GM12878 (cell line): ENCODE measurements around the gene PSTPIP2. TPM values are rescaled to one million over a fixed set of nuclear protein-coding genes. Genes with fewer than 3 reads are reported as not detected.

Source experiments
- polyA plus RNA-seq, 11 experiments: library from polyadenylated mRNA; depleted of rRNA in 4 of 11; unstranded in 6 of 11; stranded (reverse) in 5 of 11; fragments of >200 nt; fragmentation: Nextera tagmentation in 4 of 11; fragmentation: Illumina TruSeq in 1 of 11; extraction: Ambion mirVana in 4 of 11; extraction: Trizol in 1 of 11; gene quantifications; 1 replicate in 1 of 11; 2 replicates in 10 of 11; pipeline versions ENCODE4 v1.2.1 to v1.2.3, GENCODE V29; 2011 to 2016; ENCODE audit warnings: inconsistent platforms in 2 of 11, missing spikeins in 2 of 11, low read depth in 1 of 11
- small RNA-seq: library from RNA; depleted of rRNA; stranded (forward); fragments of <200 nt; gene quantifications from one replicate; pipeline ENCODE3, GENCODE V24; 2014
- total RNA-seq, 4 experiments: library from RNA; depleted of rRNA in 3 of 4; stranded (reverse); fragments of >200 nt in 3 of 4; fragmentation: Illumina TruSeq in 1 of 4; extraction: Trizol in 1 of 4; gene quantifications; 2 replicates each; pipeline versions ENCODE4 v1.2.1 to v1.2.3, GENCODE V29; 2013 to 2021

The PSTPIP2 gene
- total and polyA plus RNA-seq, 10 of the 15 experiments (the other 5 are each of a cell fraction or from before 2014, with no cell fraction given), result 0.69 to 38.4 (median 24.7) TPM

Small RNA genes within 50 kb of the gene (small RNA-seq; reads per million reads assigned to genes)
- gene RN7SKP26 (not detected), gene RNU6-1278P (not detected), gene RNY4P37 (not detected)

Other genes with a start within 250 kb of the PSTPIP2 start
- gene SIGLEC15, start 246.6 kb downstream of the PSTPIP2 start, total RNA-seq (2014; rRNA removed), result 0.45 TPM in 1 of 2 replicates, not detected in the other
- not detected in 2 replicates for gene SIGLEC15, start 246.6 kb downstream of the PSTPIP2 start, total RNA-seq (2014; rRNA removed; fragmentation: Illumina TruSeq; extraction: Trizol)
- 0.21 TPM in 1 of 2 replicates, not detected in the other for gene SIGLEC15, start 246.6 kb downstream of the PSTPIP2 start, total RNA-seq (2021)
- gene SIGLEC15, start 246.6 kb downstream of the PSTPIP2 start, polyA plus RNA-seq (2011; rRNA removed), result not detected in 2 replicates
- not detected in 2 replicates for gene SIGLEC15, start 246.6 kb downstream of the PSTPIP2 start, polyA plus RNA-seq (2014; fragmentation: Illumina TruSeq; extraction: Trizol)
- gene SIGLEC15, start 246.6 kb downstream of the PSTPIP2 start, polyA plus RNA-seq (2014; fragmentation: Nextera tagmentation; extraction: Ambion mirVana), result not detected
- gene SIGLEC15, start 246.6 kb downstream of the PSTPIP2 start, polyA plus RNA-seq (2014; rRNA removed), result 0.03 TPM in 1 of 2 replicates, not detected in the other
- under 1 TPM in 1 of 2 experiments, not detected in 1; 0.09 TPM for gene SIGLEC15, start 246.6 kb downstream of the PSTPIP2 start, polyA plus RNA-seq (2016; fragmentation: Nextera tagmentation; extraction: Ambion mirVana)
- gene EPG5, start 104.9 kb downstream of the PSTPIP2 start, total RNA-seq (2014; rRNA removed), result 9.1 and 9.7 TPM in 2 replicates
- gene EPG5, start 104.9 kb downstream of the PSTPIP2 start, total RNA-seq (2014; rRNA removed; fragmentation: Illumina TruSeq; extraction: Trizol), result 8.8 and 8.9 TPM in 2 replicates
- 9.9 and 12.5 TPM in 2 replicates for gene EPG5, start 104.9 kb downstream of the PSTPIP2 start, total RNA-seq (2021)
- gene EPG5, start 104.9 kb downstream of the PSTPIP2 start, polyA plus RNA-seq (2011; rRNA removed), result 23.3 and 27.7 TPM in 2 replicates
- 11.1 and 11.4 TPM in 2 replicates for gene EPG5, start 104.9 kb downstream of the PSTPIP2 start, polyA plus RNA-seq (2014; fragmentation: Illumina TruSeq; extraction: Trizol)
- gene EPG5, start 104.9 kb downstream of the PSTPIP2 start, polyA plus RNA-seq (2014; fragmentation: Nextera tagmentation; extraction: Ambion mirVana), result 1 to 10 TPM; 1.9 to 2.3 TPM
- 8.2 and 11.3 TPM in 2 replicates for gene EPG5, start 104.9 kb downstream of the PSTPIP2 start, polyA plus RNA-seq (2014; rRNA removed)
- gene EPG5, start 104.9 kb downstream of the PSTPIP2 start, polyA plus RNA-seq (2016; fragmentation: Nextera tagmentation; extraction: Ambion mirVana), result 1 to 10 TPM; 4.0 to 5.1 TPM
- 628 and 706 TPM in 2 replicates for gene ATP5F1A, start 26.0 kb upstream of the PSTPIP2 start, total RNA-seq (2014; rRNA removed)
- gene ATP5F1A, start 26.0 kb upstream of the PSTPIP2 start, total RNA-seq (2014; rRNA removed; fragmentation: Illumina TruSeq; extraction: Trizol), result 638 and 668 TPM in 2 replicates
- 584 and 592 TPM in 2 replicates for gene ATP5F1A, start 26.0 kb upstream of the PSTPIP2 start, total RNA-seq (2021)
- gene ATP5F1A, start 26.0 kb upstream of the PSTPIP2 start, polyA plus RNA-seq (2011; rRNA removed), result 779 and 780 TPM in 2 replicates
- 631 and 687 TPM in 2 replicates for gene ATP5F1A, start 26.0 kb upstream of the PSTPIP2 start, polyA plus RNA-seq (2014; fragmentation: Illumina TruSeq; extraction: Trizol)
- gene ATP5F1A, start 26.0 kb upstream of the PSTPIP2 start, polyA plus RNA-seq (2014; fragmentation: Nextera tagmentation; extraction: Ambion mirVana), result 1,000 to 10,000 TPM in 1 of 2 experiments, 100 to 1,000 TPM in 1; 863 to 1,161 TPM
- 483 and 626 TPM in 2 replicates for gene ATP5F1A, start 26.0 kb upstream of the PSTPIP2 start, polyA plus RNA-seq (2014; rRNA removed)
- 100 to 1,000 TPM; 815 to 828 TPM for gene ATP5F1A, start 26.0 kb upstream of the PSTPIP2 start, polyA plus RNA-seq (2016; fragmentation: Nextera tagmentation; extraction: Ambion mirVana)
- gene HAUS1, start 32.1 kb upstream of the PSTPIP2 start, total RNA-seq (2014; rRNA removed), result 41.2 and 56.0 TPM in 2 replicates
- gene HAUS1, start 32.1 kb upstream of the PSTPIP2 start, total RNA-seq (2014; rRNA removed; fragmentation: Illumina TruSeq; extraction: Trizol), result 75.1 and 79.6 TPM in 2 replicates
- gene HAUS1, start 32.1 kb upstream of the PSTPIP2 start, total RNA-seq (2021), result 52.4 and 58.7 TPM in 2 replicates
- 85.5 and 142 TPM in 2 replicates for gene HAUS1, start 32.1 kb upstream of the PSTPIP2 start, polyA plus RNA-seq (2011; rRNA removed)
- 98.3 and 102 TPM in 2 replicates for gene HAUS1, start 32.1 kb upstream of the PSTPIP2 start, polyA plus RNA-seq (2014; fragmentation: Illumina TruSeq; extraction: Trizol)
- 100 to 1,000 TPM; 173 to 182 TPM for gene HAUS1, start 32.1 kb upstream of the PSTPIP2 start, polyA plus RNA-seq (2014; fragmentation: Nextera tagmentation; extraction: Ambion mirVana)
- 44.7 and 54.6 TPM in 2 replicates for gene HAUS1, start 32.1 kb upstream of the PSTPIP2 start, polyA plus RNA-seq (2014; rRNA removed)
- gene HAUS1, start 32.1 kb upstream of the PSTPIP2 start, polyA plus RNA-seq (2016; fragmentation: Nextera tagmentation; extraction: Ambion mirVana), result 100 to 1,000 TPM; 106 to 119 TPM